ENCODE data around the gene CBX4. TPM values are rescaled to one million over a fixed set of nuclear protein-coding genes. Genes with fewer than 3 reads are reported as not detected.
A peak's percentile ranks its signal among the peaks of the same experiment; 100 is the strongest.

Gene CBX4
- total and polyA plus RNA-seq, 10 of the 15 experiments (the other 5 are each of a cell fraction or from before 2014, with no cell fraction given): 0.69 to 24.6 (median 4.2) TPM

- peak; percentile 93 for TF ChIP-seq ELK1 (IDR thresholded peaks at IDR 0.05; ENCODE audit: low read depth, low read length)
- no peak for TF ChIP-seq SIN3A (IDR thresholded peaks at IDR 0.05; ENCODE audit: low read depth, low read length)
- no peak for TF ChIP-seq IKZF2 (IDR thresholded peaks at IDR 0.05)
- peak; percentile 77 to 85 for TF ChIP-seq BHLHE40 (IDR thresholded peaks at IDR 0.05; ENCODE audit: borderline replicate concordance in 1 of 2, low read depth in 2 of 2, low read length in 1 of 2)
- 0 out of 2 replicates have a peak, but pooled peaks have one; percentile 0 for TF ChIP-seq TCF12 (IDR thresholded peaks at IDR 0.05; ENCODE audit: low read depth, low read length)
- TF ChIP-seq YY1 (IDR thresholded peaks at IDR 0.05; ENCODE audit: low read depth, low read length): no peak
- TF ChIP-seq SIX5 (IDR thresholded peaks at IDR 0.05; ENCODE audit: low read depth, low read length, severe bottlenecking): no peak
- TF ChIP-seq GABPA (IDR thresholded peaks at IDR 0.05; ENCODE audit: low read depth): no peak
- 0 out of 2 replicates have a peak, but pooled peaks have one; percentile 11 for TF ChIP-seq CHD2 (IDR thresholded peaks at IDR 0.05; ENCODE audit: borderline replicate concordance, low read depth, low read length)
- TF ChIP-seq CHD4 (IDR thresholded peaks at IDR 0.05): no peak
- no peak for TF ChIP-seq STAT1 (conservative IDR thresholded peaks at IDR 0.05)
- TF ChIP-seq ZBTB33 (IDR thresholded peaks at IDR 0.05): peak; percentile 76; the same call in 1 of the 2 replicates
- peak; percentile 61; the same call in 1 of the 2 replicates for TF ChIP-seq NFYB (IDR thresholded peaks at IDR 0.05; ENCODE audit: insufficient read depth, low read depth, low read length)
- no peak for TF ChIP-seq IRF3 (IDR thresholded peaks at IDR 0.05)
- TF ChIP-seq MXI1 (IDR thresholded peaks at IDR 0.05; ENCODE audit: low read depth, low read length): peak; percentile 57; the same call in 1 of the 2 replicates
These were observed 28.9 kb downstream of the CBX4 start (continued) for GRCh38 chr17:79810130-79811010.
